ENCODE data around the gene DIPK1B.

DIPK1B gene

GRCh38 chr9:136665111-136665703, 47.2 kb upstream of the DIPK1B start (continued):
- no peak for TF ChIP-seq ZNF704 (tag by site-specific recombination; IDR thresholded peaks at IDR 0.05)
- peak; percentile 54 for TF ChIP-seq ZNF335 (tag by site-specific recombination; conservative IDR thresholded peaks at IDR 0.05)
- no peak for TF ChIP-seq ZNF37A (tag by site-specific recombination; IDR thresholded peaks at IDR 0.05)
- TF ChIP-seq ZNF148 (tag by site-specific recombination; IDR thresholded peaks at IDR 0.05; ENCODE audit: borderline replicate concordance), result no peak
- no peak for TF ChIP-seq SETDB1 (IDR thresholded peaks at IDR 0.05; ENCODE audit: insufficient read length, low read length)
- TF ChIP-seq ZNF311 (tag by site-specific recombination; IDR thresholded peaks at IDR 0.05; ENCODE audit: borderline replicate concordance), result no peak
- no peak for TF ChIP-seq HOXA7 (CRISPR knock-in tag; IDR thresholded peaks at IDR 0.05; ENCODE audit: borderline replicate concordance)
- TF ChIP-seq GLIS2 (tag by site-specific recombination; IDR thresholded peaks at IDR 0.05), result peak; percentile 77
- TF ChIP-seq ZNF26 (tag by site-specific recombination; IDR thresholded peaks at IDR 0.05), result no peak
- TF ChIP-seq ZNF768 (tag by site-specific recombination; IDR thresholded peaks at IDR 0.05), result no peak
- no peak for TF ChIP-seq PRDM1 (tag by site-specific recombination; IDR thresholded peaks at IDR 0.05)
- no peak for TF ChIP-seq ZNF48 (tag by site-specific recombination; IDR thresholded peaks at IDR 0.05)
- no peak for TF ChIP-seq ZNF792 (tag by site-specific recombination; IDR thresholded peaks at IDR 0.05)
- no peak for TF ChIP-seq ZNF670 (tag by site-specific recombination; IDR thresholded peaks at IDR 0.05; ENCODE audit: low read depth)
- no peak for TF ChIP-seq ZNF416 (tag by site-specific recombination; IDR thresholded peaks at IDR 0.05)
- no peak for TF ChIP-seq ZBTB48 (tag by site-specific recombination; IDR thresholded peaks at IDR 0.05)
- TF ChIP-seq ZBTB26 (tag by site-specific recombination; optimal IDR thresholded peaks at IDR 0.05), result peak; percentile 26
- TF ChIP-seq ZSCAN18 (tag by site-specific recombination; IDR thresholded peaks at IDR 0.05), result no peak
- TF ChIP-seq CTCF (tag by site-specific recombination; IDR thresholded peaks at IDR 0.05), result peak; percentile 20; the same call in 1 of the 2 replicates
- TF ChIP-seq ZNF707 (tag by site-specific recombination; IDR thresholded peaks at IDR 0.05), result no peak
- TF ChIP-seq ZNF555 (tag by site-specific recombination; conservative IDR thresholded peaks at IDR 0.05), result no peak
- no peak for TF ChIP-seq ZNF138 (tag by site-specific recombination; IDR thresholded peaks at IDR 0.05; ENCODE audit: borderline replicate concordance)
- no peak for TF ChIP-seq ZNF747 (tag by site-specific recombination; IDR thresholded peaks at IDR 0.05)
- no peak for TF ChIP-seq ZFP3 (tag by site-specific recombination; IDR thresholded peaks at IDR 0.05; ENCODE audit: low read depth)
- TF ChIP-seq ZNF112 (tag by site-specific recombination; IDR thresholded peaks at IDR 0.05), result no peak
- TF ChIP-seq ZNF132 (tag by site-specific recombination; IDR thresholded peaks at IDR 0.05; ENCODE audit: borderline replicate concordance), result no peak
- TF ChIP-seq ZNF664 (tag by site-specific recombination; IDR thresholded peaks at IDR 0.05), result no peak
- no peak for TF ChIP-seq OSR2 (tag by site-specific recombination; IDR thresholded peaks at IDR 0.05)
- no peak for TF ChIP-seq ZNF513 (tag by site-specific recombination; IDR thresholded peaks at IDR 0.05)

Measured in HEK293 (cell line).